Thymus (tissue), 11 donors: ENCODE measurements around the gene KCNF1. TPM values are rescaled to one million over a fixed set of nuclear protein-coding genes. Genes with fewer than 3 reads are reported as not detected.

Experiments used
- DNase-seq, 9 donors: peaks; one replicate each; pipeline ENCODE4 v3.0.0-alpha.2; 2013; ENCODE audit warnings: low spot score in 9 of 9, low read depth in 6 of 9, missing footprints in 1 of 9
- H3K27ac ChIP-seq, 2 donors: one replicate each; pipeline ENCODE4 v1.5.1; 2013; ENCODE audit warnings: control low read depth in 1 of 2, low read depth in 1 of 2, low read length in 1 of 2, mild to moderate bottlenecking in 1 of 2, moderate library complexity in 1 of 2
- H3K27me3 ChIP-seq, 2 donors: one replicate each; pipeline ENCODE4 v1.5.1; 2013; ENCODE audit warnings: low read length in 1 of 2; ENCODE audit not compliant: control insufficient read depth in 2 of 2, insufficient read depth in 1 of 2
- H3K36me3 ChIP-seq, 2 donors: one replicate each; pipeline ENCODE4 v1.5.1; 2013; ENCODE audit warnings: low read length in 1 of 2, mild to moderate bottlenecking in 1 of 2, moderate library complexity in 1 of 2; ENCODE audit not compliant: control insufficient read depth in 2 of 2, insufficient read depth in 2 of 2
- H3K4me1 ChIP-seq, 2 donors: one replicate each; pipeline ENCODE4 v1.5.1; 2013; ENCODE audit warnings: low read length in 2 of 2; ENCODE audit not compliant: control insufficient read depth in 2 of 2, insufficient read depth in 2 of 2
- H3K4me3 ChIP-seq, 2 donors: one replicate each; pipeline ENCODE4 v1.5.1; 2013; ENCODE audit warnings: low read length in 2 of 2, control low read depth in 1 of 2, mild to moderate bottlenecking in 1 of 2
- H3K9me3 ChIP-seq, 2 donors: one replicate each; pipeline ENCODE4 v1.5.1; 2013; ENCODE audit warnings: low read length in 1 of 2, mild to moderate bottlenecking in 1 of 2; ENCODE audit not compliant: control insufficient read depth in 2 of 2, insufficient read depth in 1 of 2
- WGBS: extraction: QIAGEN DNeasy Blood & Tissue Kit; methylation state at CpG from one replicate; pipeline ENCODE4 v1.1.7; 2013; 5-methylcytosine and 5-hydroxymethylcytosine counted together
- polyA plus RNA-seq: library from polyadenylated mRNA; stranded (reverse); fragments of 200-250 nt; gene quantifications from one replicate; pipeline ENCODE4 v1.2.3, GENCODE V29; 2013
- total RNA-seq: library from RNA; stranded (reverse); fragments of 120-200 nt; gene quantifications from one replicate; pipeline ENCODE4 v1.2.4, GENCODE V29; 2013
- donor health status: healthy.

KCNF1 gene
- total and polyA plus RNA-seq, 2 donors: 0.52 to 0.57 TPM

- Histone ChIP-seq H3K27ac (no peak overlapping the region), H3K4me1 (no peaks in the 10 kb centered on the region), H3K4me3 (no peak overlapping the region), H3K27me3 (peaks cover 8 to 22% of the 10 kb centered on the region in 2 donors), H3K9me3 (peaks cover 0 to 8% of the 10 kb centered on the region in 2 donors), H3K36me3 (no peaks in the 10 kb centered on the region)
- 97% methylated on average over 8 of the region's 8 CpGs for WGBS
- no peak for DNase-seq
Observed at GRCh38 chr2:10905862-10906143, 5.9 kb upstream of the KCNF1 start.

GRCh38 chr2:10906926-10907625, 4.7 kb upstream of the KCNF1 start:
- H3K27me3 ChIP-seq: peaks cover 20 to 29% of the 10 kb centered on the region in 2 donors

GRCh38 chr2:10908195-10908594, 3.5 kb upstream of the KCNF1 start:
- Histone ChIP-seq H3K27ac (no peak overlapping the region), H3K27me3 (peaks cover 32 to 40% of the 10 kb centered on the region in 2 donors), H3K36me3 (no peaks in the 10 kb centered on the region), H3K4me1 (peaks cover 5 to 9% of the 10 kb centered on the region in 2 donors), H3K4me3 (no peak overlapping the region), H3K9me3 (peaks cover 0 to 8% of the 10 kb centered on the region in 2 donors)
- WGBS: 95% methylated on average over 4 of the region's 4 CpGs
- no peak for DNase-seq

More at GRCh38 chr2:10906926-10907625, 4.7 kb upstream of the KCNF1 start:
- Histone ChIP-seq H3K4me1 (peaks cover 5 to 6% of the 10 kb centered on the region in 2 donors), H3K27ac (no peak overlapping the region), H3K9me3 (peaks cover 0 to 8% of the 10 kb centered on the region in 2 donors), H3K36me3 (no peaks in the 10 kb centered on the region), H3K4me3 (no peak overlapping the region)
- no peak for DNase-seq
- WGBS: 95% methylated on average over 14 of the region's 14 CpGs

DNA sequence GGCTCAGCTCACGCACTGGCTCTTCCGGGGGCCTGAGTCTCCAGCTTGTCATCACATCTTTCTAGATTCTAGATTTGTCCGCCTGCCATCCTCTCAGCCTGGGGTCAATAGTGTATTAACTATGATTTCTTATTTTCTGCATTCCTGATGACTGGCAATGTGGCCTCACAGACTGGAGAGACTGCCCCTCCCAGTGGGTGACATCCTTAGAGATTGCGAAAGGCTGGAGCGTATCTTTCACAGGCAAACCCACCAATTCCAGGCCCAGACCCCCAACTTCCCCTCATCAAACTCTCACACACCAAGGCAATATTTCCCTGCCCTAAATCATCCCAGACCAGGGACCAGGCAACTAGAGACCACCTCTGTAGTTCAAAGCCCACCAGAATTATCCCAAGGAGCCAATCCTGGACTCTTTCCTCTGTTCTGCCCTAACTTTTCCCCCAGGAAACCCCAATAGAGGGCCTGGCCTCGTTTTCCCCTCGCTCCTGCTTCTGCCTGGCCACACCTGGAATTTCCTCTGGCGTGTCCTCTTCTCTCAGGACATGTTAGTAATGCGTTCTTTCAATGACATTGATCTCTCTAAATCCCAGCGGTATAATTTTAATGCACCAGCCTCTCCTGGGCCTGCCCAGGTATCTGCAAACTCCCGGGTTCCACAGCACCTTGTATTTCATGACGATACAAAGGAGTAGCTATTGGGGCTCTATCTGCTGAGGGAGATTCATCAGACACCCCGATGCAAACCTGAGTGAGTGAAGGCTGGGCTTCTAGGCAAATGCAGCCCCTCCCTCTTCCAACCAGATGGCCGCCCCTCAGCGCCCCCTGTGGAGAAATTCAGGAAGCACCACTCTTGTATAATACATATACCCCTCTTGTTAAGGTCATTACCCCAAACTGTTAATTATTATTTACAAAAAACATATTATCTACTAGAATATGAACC, 2.4 kb upstream of the KCNF1 start:
- 71% methylated on average over 15 of the region's 15 CpGs for WGBS
- peaks cover 5 to 9% of the 10 kb centered on the region in 2 donors for H3K4me1 ChIP-seq
- no peaks in the 10 kb centered on the region for H3K36me3 ChIP-seq
- H3K9me3 ChIP-seq: peaks cover 0 to 8% of the 10 kb centered on the region in 2 donors
- H3K4me3 ChIP-seq: no peak overlapping the region
- no peak overlapping the region for H3K27ac ChIP-seq
- H3K27me3 ChIP-seq: peaks cover 39 to 51% of the 10 kb centered on the region in 2 donors
- DNase-seq: peak in 3 of 9 donors; percentile 15 to 61 (median 52)

DNA sequence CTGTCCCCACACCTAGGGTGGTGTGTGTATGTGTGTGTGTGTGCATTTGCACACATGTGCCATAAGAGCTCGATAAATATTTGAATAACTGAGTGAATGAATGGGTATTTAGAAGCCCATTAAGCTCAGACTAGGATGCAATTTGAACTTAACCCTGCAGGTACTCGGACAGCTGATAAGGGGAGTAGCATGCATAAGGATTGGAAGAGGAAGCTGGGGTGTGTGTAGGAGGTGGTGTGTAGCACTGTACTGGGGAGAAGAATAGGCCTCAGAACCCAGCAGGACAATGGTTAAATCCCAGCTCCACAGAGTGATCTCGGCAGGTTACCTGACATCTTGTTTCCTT, 1.8 kb upstream of the KCNF1 start:
- DNase-seq: no peak
- Histone ChIP-seq H3K4me3 (no peak overlapping the region), H3K27me3 (peaks cover 39 to 52% of the 10 kb centered on the region in 2 donors), H3K27ac (no peak overlapping the region), H3K9me3 (peaks cover 0 to 8% of the 10 kb centered on the region in 2 donors), H3K36me3 (no peaks in the 10 kb centered on the region), H3K4me1 (peaks cover 7 to 9% of the 10 kb centered on the region in 2 donors)
- WGBS: 51% methylated on average over 3 of the region's 3 CpGs

GRCh38 chr2:10910625-10911024, 1.1 kb upstream of the KCNF1 start:
- no peak overlapping the region for H3K27ac ChIP-seq
- peaks cover 9 to 13% of the 10 kb centered on the region in 2 donors for H3K4me1 ChIP-seq
- H3K36me3 ChIP-seq: no peaks in the 10 kb centered on the region
- H3K4me3 ChIP-seq: no peak overlapping the region
- peaks cover 39 to 55% of the 10 kb centered on the region in 2 donors for H3K27me3 ChIP-seq
- 92% methylated on average over 11 of the region's 11 CpGs for whole genome bisulfite sequencing
- peaks cover 0 to 8% of the 10 kb centered on the region in 2 donors for H3K9me3 ChIP-seq
- DNase-seq: no peak

DNA sequence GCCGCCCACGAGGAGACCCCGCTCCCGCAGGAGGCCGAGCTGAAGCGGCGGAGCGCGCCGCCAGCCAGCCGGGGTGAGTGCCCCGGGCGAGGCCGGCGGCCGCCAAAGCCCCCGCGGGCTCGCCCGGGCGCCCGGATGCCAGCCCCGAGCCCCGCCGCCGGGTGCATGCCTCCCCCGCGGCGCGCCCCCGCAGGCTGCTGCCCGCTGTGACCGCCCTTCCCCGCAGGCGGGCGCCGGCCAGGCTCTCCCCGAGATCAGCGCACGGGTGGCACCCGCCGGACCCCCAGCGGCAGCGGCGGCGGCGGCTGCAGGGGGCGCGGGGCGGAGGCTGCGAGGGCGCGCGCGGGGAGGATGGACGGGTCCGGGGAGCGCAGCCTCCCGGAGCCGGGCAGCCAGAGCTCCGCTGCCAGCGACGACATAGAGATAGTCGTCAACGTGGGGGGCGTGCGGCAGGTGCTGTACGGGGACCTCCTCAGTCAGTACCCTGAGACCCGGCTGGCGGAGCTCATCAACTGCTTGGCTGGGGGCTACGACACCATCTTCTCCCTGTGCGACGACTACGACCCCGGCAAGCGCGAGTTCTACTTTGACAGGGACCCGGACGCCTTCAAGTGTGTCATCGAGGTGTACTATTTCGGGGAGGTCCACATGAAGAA, 470 bp downstream of the KCNF1 start:
- Histone ChIP-seq H3K27ac (no peak overlapping the region), H3K9me3 (peaks cover 0 to 2% of the 10 kb centered on the region in 2 donors), H3K4me1 (peaks cover 11 to 29% of the 10 kb centered on the region in 2 donors), H3K4me3 (peak overlapping the region in 1 of 2 donors; percentile 48), H3K27me3 (peaks cover 39 to 56% of the 10 kb centered on the region in 2 donors), H3K36me3 (no peaks in the 10 kb centered on the region)
- DNase-seq: no peak
- WGBS: 7% methylated on average over 81 of the region's 81 CpGs

DNA sequence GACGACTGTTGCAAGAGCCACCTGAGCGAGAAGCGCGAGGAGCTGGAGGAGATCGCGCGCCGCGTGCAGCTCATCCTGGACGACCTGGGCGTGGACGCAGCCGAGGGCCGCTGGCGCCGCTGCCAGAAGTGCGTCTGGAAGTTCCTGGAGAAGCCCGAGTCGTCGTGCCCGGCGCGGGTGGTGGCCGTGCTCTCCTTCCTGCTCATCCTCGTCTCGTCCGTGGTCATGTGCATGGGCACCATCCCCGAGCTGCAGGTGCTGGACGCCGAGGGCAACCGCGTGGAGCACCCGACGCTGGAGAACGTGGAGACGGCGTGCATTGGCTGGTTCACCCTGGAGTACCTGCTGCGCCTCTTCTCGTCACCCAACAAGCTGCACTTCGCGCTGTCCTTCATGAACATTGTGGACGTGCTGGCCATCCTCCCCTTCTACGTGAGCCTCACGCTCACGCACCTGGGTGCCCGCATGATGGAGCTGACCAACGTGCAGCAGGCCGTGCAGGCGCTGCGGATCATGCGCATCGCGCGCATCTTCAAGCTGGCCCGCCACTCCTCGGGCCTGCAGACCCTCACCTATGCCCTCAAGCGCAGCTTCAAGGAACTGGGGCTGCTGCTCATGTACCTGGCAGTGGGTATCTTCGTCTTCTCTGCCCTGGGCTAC, 1.2 kb downstream of the KCNF1 start:
- Histone ChIP-seq H3K9me3 (peaks cover 0 to 3% of the 10 kb centered on the region in 2 donors), H3K27ac (no peak overlapping the region), H3K4me3 (no peak overlapping the region), H3K4me1 (peaks cover 11 to 36% of the 10 kb centered on the region in 2 donors), H3K36me3 (no peaks in the 10 kb centered on the region), H3K27me3 (peaks cover 39 to 56% of the 10 kb centered on the region in 2 donors)
- WGBS: 92% methylated on average over 58 of the region's 58 CpGs
- no peak for DNase-seq
